ENCODE results near the gene TMEM87B. TPM values are rescaled to one million over a fixed set of nuclear protein-coding genes. Genes with fewer than 3 reads are reported as not detected.

Gene TMEM87B
- total and polyA plus RNA-seq, 2 of the 8 experiments (the other 6 are each of a cell fraction or from before 2014, with no cell fraction given), result 7.2 to 9.0 TPM

- no peaks in the 10 kb centered on the region for H3K36me3 ChIP-seq (ENCODE audit: control insufficient read depth in 2 of 4, insufficient read depth in 4 of 4, low read length in 3 of 4)
- H2BK20ac ChIP-seq (ENCODE audit: low read length), result no peak overlapping the region
- H2BK12ac ChIP-seq (ENCODE audit: low read depth, low read length), result no peak overlapping the region
- no peak overlapping the region for H4K8ac ChIP-seq (ENCODE audit: extremely low read depth, insufficient read depth, low read length)
- H3K9ac ChIP-seq (replicated peaks in 1 of 4; ENCODE audit: extremely low read depth in 1 of 4, low read depth in 3 of 4, low read length in 3 of 4), result no peak overlapping the region
- no peak overlapping the region for H3K27ac ChIP-seq (ENCODE audit: low read depth, low read length)
- WGBS, 2 experiments (ENCODE audit: extremely low coverage in 1 of 2, insufficient coverage in 1 of 2, insufficient read length in 1 of 2, insufficient replicate concordance in 2 of 2, low coverage in 1 of 2, low lambda C conversion rate in 2 of 2, missing lambda C conversion rate in 1 of 2), result 94% methylated on average over 1 of the region's 1 CpG; no CpG with 5 or more reads in 1 of the 2 experiments
- FAIRE-seq (no peak), DNase-seq (ENCODE audit: low read depth in 1 of 2, low spot score in 2 of 2) (no peak)
- H3K14ac ChIP-seq (ENCODE audit: insufficient read length), result no peak overlapping the region
- no peak overlapping the region for H3K18ac ChIP-seq (ENCODE audit: extremely low read depth, low read length)
- peaks cover 0 to 9% (median 5%) of the 10 kb centered on the region in 4 experiments; a peak in 4 of 7 replicates for H3K4me1 ChIP-seq (replicated peaks in 1 of 4; ENCODE audit: control insufficient read depth in 3 of 4, insufficient read depth in 4 of 4, low read length in 3 of 4)
- no peaks in the 10 kb centered on the region for H4K20me1 ChIP-seq (replicated peaks in 1 of 2; ENCODE audit: control insufficient read depth in 1 of 2, insufficient read depth in 2 of 2, low read length in 2 of 2)
- no peaks in the 10 kb centered on the region for H3K79me2 ChIP-seq (ENCODE audit: control insufficient read depth in 1 of 2, insufficient read depth in 2 of 2, low read length in 2 of 2)
- H2BK15ac ChIP-seq (ENCODE audit: low read length), result no peak overlapping the region
- H2AK5ac ChIP-seq (ENCODE audit: low read depth, low read length), result no peak overlapping the region
- H3K23me2 ChIP-seq (ENCODE audit: low read depth, low read length), result no peaks in the 10 kb centered on the region; the same call in 1 of the 2 replicates
- no peak overlapping the region for H4K5ac ChIP-seq (ENCODE audit: insufficient read length, low read depth, low read length)
- no peak overlapping the region for H2AFZ ChIP-seq (ENCODE audit: low read length)
- no peak overlapping the region; the same call in 1 of the 2 replicates for H2BK5ac ChIP-seq (ENCODE audit: low read depth, low read length)
- H3K56ac ChIP-seq (replicated peaks; ENCODE audit: insufficient read length, low read depth, low read length), result no peak overlapping the region
- H3K23ac ChIP-seq (ENCODE audit: insufficient read length), result no peak overlapping the region
- ChIA-PET CTCF (ENCODE audit: partially characterized antibody) (interaction anchor here (1.4 to 5.9 kb wide), 2 partner anchors 13 to 136 kb away, joined by 3 to 28 read pairs; no protein-coding TSS in a partner anchor), POLR2A (ENCODE audit: partially characterized antibody) (interaction anchor here (1.4 kb wide), 1 partner anchor 9 kb away, joined by 3 read pairs; no protein-coding TSS in a partner anchor)
- no peak overlapping the region for H4K91ac ChIP-seq (replicated peaks; ENCODE audit: insufficient read length, low read length)
- no peaks in the 10 kb centered on the region for H3K27me3 ChIP-seq (replicated peaks in 1 of 4; ENCODE audit: control insufficient read depth in 3 of 4, extremely low read depth in 1 of 4, insufficient read depth in 3 of 4, low read length in 3 of 4)
- H3K4me2 ChIP-seq (ENCODE audit: insufficient read depth in 1 of 2, low read depth in 2 of 2, low read length in 2 of 2), result no peak overlapping the region
- no peaks in the 10 kb centered on the region for H3K79me1 ChIP-seq (ENCODE audit: low read depth, low read length)
- no peak overlapping the region for H2BK120ac ChIP-seq (replicated peaks; ENCODE audit: low read depth, low read length)
- H3K4me3 ChIP-seq (ENCODE audit: extremely low read depth in 1 of 4, insufficient read depth in 2 of 4, low read depth in 3 of 4, low read length in 4 of 4), result no peak overlapping the region
- H3K9me3 ChIP-seq (ENCODE audit: insufficient read depth in 2 of 2, low read depth in 1 of 2, low read length in 1 of 2), result no peaks in the 10 kb centered on the region; a peak in 1 of 4 replicates
- H3K4ac ChIP-seq (replicated peaks; ENCODE audit: insufficient read length, low read depth, low read length), result no peak overlapping the region
Observed at GRCh38 chr2:112033600-112033999, 21.5 kb upstream of the TMEM87B start.

All from H1 (cell line).